Stomach (tissue), 9 donors: ENCODE results near the gene ARL16. TPM values are rescaled to one million over a fixed set of nuclear protein-coding genes. Genes with fewer than 3 reads are reported as not detected.

Source experiments
- DNase-seq, 2 donors: peaks; one replicate each; pipeline versions ENCODE4 v3.0.0 to v3.0.0-alpha.2; 2013 to 2019
- H3K27ac ChIP-seq, 5 donors: fragments of 200-600 bp in 4 of 5; sonication (generic) in 4 of 5; one replicate each; pipeline ENCODE4 v1.5.1; 2013 to 2019; ENCODE audit warnings: mild to moderate bottlenecking in 1 of 5, moderate library complexity in 1 of 5
- H3K27me3 ChIP-seq, 3 donors: fragments of 200-600 bp; sonication (generic); one replicate each; pipeline ENCODE4 v1.5.1; 2017 to 2019; ENCODE audit warnings: mixed run types in 1 of 3
- H3K36me3 ChIP-seq, 4 donors: fragments of 200-600 bp; sonication (generic); 1 replicate in 3 of 4; 2 replicates in 1 of 4; pipeline ENCODE4 v1.5.1; 2016 to 2019
- H3K4me1 ChIP-seq, 4 donors: fragments of 200-600 bp; sonication (generic); one replicate each; pipeline ENCODE4 v1.5.1; 2016 to 2019
- H3K4me3 ChIP-seq, 4 donors: fragments of 200-600 bp; sonication (generic) in 3 of 4; one replicate each; pipeline ENCODE4 v1.5.1; 2016 to 2019; ENCODE audit warnings: mild to moderate bottlenecking in 1 of 4
- H3K9me3 ChIP-seq, 4 donors: fragments of 200-600 bp; sonication (generic); one replicate each; pipeline ENCODE4 v1.5.1; 2016 to 2019
- CTCF ChIP-seq, 7 experiments: fragments of 450-650 bp in 4 of 7; fragments of 200-600 bp in 3 of 7; sonication (generic) in 3 of 7; IDR thresholded peaks; one replicate each; pipeline ENCODE4 v1.5.1; 2016 to 2019; ENCODE audit warnings: antibody characterized with exemption in 7 of 7, control low read depth in 2 of 7, mild to moderate bottlenecking in 1 of 7
- EP300 ChIP-seq: sonication (generic); formaldehyde crosslinking; IDR thresholded peaks from one replicate; pipeline ENCODE4 v1.6.1; 2017; ENCODE audit warnings: antibody characterized with exemption
- POLR2A ChIP-seq, 4 donors: fragments of 450-650 bp; IDR thresholded peaks; one replicate each; pipeline ENCODE4 v1.6.1; 2016; ENCODE audit warnings: antibody characterized with exemption in 4 of 4, control low read depth in 2 of 4, mild to moderate bottlenecking in 1 of 4, moderate library complexity in 1 of 4
- POLR2AphosphoS5 ChIP-seq, 3 donors: sonication (generic); formaldehyde crosslinking; IDR thresholded peaks; one replicate each; pipeline ENCODE4 v1.6.1; 2016; ENCODE audit warnings: antibody characterized with exemption in 3 of 3
- WGBS, 5 donors: extraction: QIAGEN DNeasy Blood & Tissue Kit in 3 of 5; methylation state at CpG; one replicate each; pipeline versions ENCODE4 v1.1.5 to v1.1.7; 2013 to 2018; 5-methylcytosine and 5-hydroxymethylcytosine counted together
- intact Hi-C: fragments of 100-400 bp; cut with DNase I; formaldehyde crosslinking; loops from one replicate; pipeline ENCODE4 v1.15.1; 2023; ENCODE audit warnings: low total_unique reads
- polyA plus RNA-seq, 3 donors: library from polyadenylated mRNA; stranded (reverse); fragments of 200-250 nt; gene quantifications; one replicate each; pipeline ENCODE4 v1.2.3, GENCODE V29; 2013
- total RNA-seq, 5 donors: library from RNA; depleted of rRNA; stranded (reverse); fragments of >200 nt; gene quantifications; one replicate each; pipeline versions ENCODE4 v1.1.0 to v1.2.3, GENCODE V29; 2014 to 2016
- donor health status: healthy with polysubstance abuse.
- donor health status: Bipolar disorder and iron deficiency.
- donor health status: healthy.

Gene ARL16
- total and polyA plus RNA-seq, 8 donors: 8.1 to 109 (median 39.8) TPM

GRCh38 chr17:81684442-81684911, 880 bp upstream of the ARL16 start:
- Histone ChIP-seq H3K4me3 (peak overlapping the region; percentile 87 to 100 (median 96)), H3K9me3 (no peaks in the 10 kb centered on the region), H3K36me3 (peaks cover 34 to 65% (median 57%) of the 10 kb centered on the region in 4 donors), H3K27me3 (no peaks in the 10 kb centered on the region), H3K4me1 (peaks cover 27 to 44% (median 37%) of the 10 kb centered on the region in 4 donors), H3K27ac (peak overlapping the region; percentile 83 to 93 (median 87))
- intact Hi-C loops: no loop called here
- no peak for TF ChIP-seq EP300
- TF ChIP-seq CTCF (IDR thresholded peaks at IDR 0.05): no peak
- TF ChIP-seq POLR2AphosphoS5 (IDR thresholded peaks at IDR 0.05): no peak
- TF ChIP-seq POLR2A (IDR thresholded peaks at IDR 0.05): no peak
- no peak for DNase-seq
- 0 to 4% (median 3%) methylated on average over 7 to 16 of the region's 16 CpGs for WGBS, 5 donors

GRCh38 chr17:81683208-81683583, 401 bp downstream of the ARL16 start:
- 0 to 1% (median 0%) methylated on average over 20 to 37 of the region's 37 CpGs for WGBS, 5 donors
- Histone ChIP-seq H3K27me3 (no peaks in the 10 kb centered on the region), H3K36me3 (peaks cover 21 to 52% (median 44%) of the 10 kb centered on the region in 4 donors), H3K27ac (peak overlapping the region; percentile 69 to 93 (median 87)), H3K4me1 (peaks cover 27 to 44% (median 37%) of the 10 kb centered on the region in 4 donors), H3K9me3 (no peaks in the 10 kb centered on the region), H3K4me3 (peak overlapping the region; percentile 87 to 100 (median 96))
- intact Hi-C loops: no loop called here
- no peak for TF ChIP-seq EP300
- no peak for TF ChIP-seq POLR2AphosphoS5 (IDR thresholded peaks at IDR 0.05)
- TF ChIP-seq CTCF (IDR thresholded peaks at IDR 0.05): no peak
- no peak for TF ChIP-seq POLR2A (IDR thresholded peaks at IDR 0.05)
- no peak for DNase-seq

GRCh38 chr17:81682565-81683207, 911 bp downstream of the ARL16 start:
- TF ChIP-seq CTCF (IDR thresholded peaks at IDR 0.05): no peak
- no peak for TF ChIP-seq POLR2A (IDR thresholded peaks at IDR 0.05)
- TF ChIP-seq EP300: no peak
- TF ChIP-seq POLR2AphosphoS5 (IDR thresholded peaks at IDR 0.05): no peak
- Histone ChIP-seq H3K9me3 (no peaks in the 10 kb centered on the region), H3K27ac (peak overlapping the region; percentile 69 to 93 (median 87)), H3K4me3 (peak overlapping the region; percentile 87 to 100 (median 96)), H3K27me3 (no peaks in the 10 kb centered on the region), H3K36me3 (peaks cover 16 to 47% (median 39%) of the 10 kb centered on the region in 4 donors), H3K4me1 (peaks cover 27 to 44% (median 37%) of the 10 kb centered on the region in 4 donors)
- 24 to 42% (median 34%) methylated on average over 19 of the region's 19 CpGs for WGBS, 5 donors
- no peak for DNase-seq
- intact Hi-C loops: no loop called here

- H3K9me3 ChIP-seq: no peaks in the 10 kb centered on the region
Observed at GRCh38 chr17:81681672-81682071, 1.9 kb downstream of the ARL16 start.

More at GRCh38 chr17:81681672-81682071, 1.9 kb downstream of the ARL16 start:
- Histone ChIP-seq H3K27me3 (no peaks in the 10 kb centered on the region), H3K4me3 (no peak overlapping the region), H3K27ac (no peak overlapping the region), H3K36me3 (peaks cover 7 to 37% (median 29%) of the 10 kb centered on the region in 4 donors), H3K4me1 (peaks cover 27 to 42% (median 37%) of the 10 kb centered on the region in 4 donors)
- no peak for DNase-seq
- TF ChIP-seq CTCF (IDR thresholded peaks at IDR 0.05): no peak
- no peak for TF ChIP-seq POLR2A (IDR thresholded peaks at IDR 0.05)
- no peak for TF ChIP-seq EP300
- no peak for TF ChIP-seq POLR2AphosphoS5 (IDR thresholded peaks at IDR 0.05)
- 68 to 79% (median 72%) methylated on average over 17 of the region's 17 CpGs for WGBS, 5 donors
- intact Hi-C loops: no loop called here
